Left ventricle myocardium inferior (tissue), 1 donor: ENCODE data around the gene EFL1. TPM values are rescaled to one million over a fixed set of nuclear protein-coding genes. Genes with fewer than 3 reads are reported as not detected.

Experiments used
- DNase-seq: peaks from one replicate; pipeline ENCODE4 v3.0.0-alpha.2; 2020
- H3K27ac ChIP-seq: fragments of 200-600 bp; replicated peaks from 2 replicates; pipeline ENCODE4 v1.8.0; 2021
- H3K27me3 ChIP-seq: fragments of 200-600 bp; 2 replicates; pipeline ENCODE4 v1.8.0; 2021; ENCODE audit warnings: low read depth
- H3K36me3 ChIP-seq: fragments of 200-600 bp; 2 replicates; pipeline ENCODE4 v1.8.0; 2021
- H3K4me1 ChIP-seq: fragments of 200-600 bp; 2 replicates; pipeline ENCODE4 v1.8.0; 2021
- H3K4me3 ChIP-seq: fragments of 200-600 bp; 2 replicates; pipeline ENCODE4 v1.8.0; 2021; ENCODE audit warnings: mild to moderate bottlenecking, moderate library complexity
- H3K9me3 ChIP-seq: fragments of 200-600 bp; replicated peaks from 2 replicates; pipeline ENCODE4 v1.8.0; 2021
- intact Hi-C: fragments of 100-400 bp; cut with micrococcal nuclease; formaldehyde crosslinking; loops from one replicate; pipeline ENCODE4 v1.11.0; 2022
- total RNA-seq: library from RNA; stranded (reverse); fragmentation: NEBNext Ultra II Directional; extraction: Animal tissue kit (Norgen Biotek cat#: 25700); gene quantifications from one replicate; pipeline ENCODE4 v1.2.1, GENCODE V29; 2021
- TF ChIP-seq, protein P1 (sequence below): fragments of 200-600 bp; IDR thresholded peaks from 2 replicates; pipeline ENCODE4 v1.8.0; 2021; ENCODE audit warnings: antibody characterized with exemption, mild to moderate bottlenecking, borderline replicate concordance
- donor health status: DM: no; HTN: yes; CAD: no; lungs with severe emphysema.

EFL1 gene
- total RNA-seq, 1 donor from 2014 or later, result 12.9 TPM

DNA sequence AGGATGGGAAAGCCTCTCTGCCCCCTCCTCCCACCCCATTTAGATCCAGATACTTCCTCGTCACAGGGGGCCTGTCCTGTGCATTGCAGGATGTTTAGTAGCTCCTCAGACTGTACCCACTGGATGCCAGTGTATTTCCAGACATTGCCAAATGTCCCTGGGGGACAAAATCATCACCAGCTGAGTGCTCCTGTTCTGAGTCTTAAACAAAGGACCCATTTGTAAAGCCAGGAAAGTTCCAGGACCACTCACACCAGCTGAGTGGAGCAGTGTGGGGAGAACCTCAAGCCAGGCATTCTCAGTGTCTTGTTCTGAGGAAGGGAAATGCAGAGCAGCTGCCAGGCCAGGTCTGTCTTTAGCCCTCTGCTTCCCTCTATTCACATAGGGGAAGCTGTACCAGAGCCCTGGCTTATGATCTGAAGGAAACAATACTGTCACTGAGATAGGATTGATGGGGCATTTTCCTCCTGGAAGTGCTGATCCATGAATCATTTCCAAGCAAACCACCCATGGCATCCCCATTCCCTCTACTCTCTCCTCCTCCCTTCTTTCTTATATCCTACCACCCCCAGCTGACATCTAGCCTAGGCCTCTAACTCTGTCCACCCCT is 149.3 kb downstream of the EFL1 start:
- Histone ChIP-seq H3K27ac (no peak overlapping the region), H3K4me3 (no peak overlapping the region), H3K27me3 (no peaks in the 10 kb centered on the region), H3K4me1 (no peaks in the 10 kb centered on the region), H3K9me3 (no peaks in the 10 kb centered on the region), H3K36me3 (no peaks in the 10 kb centered on the region)
- TF ChIP-seq, protein P1, sequence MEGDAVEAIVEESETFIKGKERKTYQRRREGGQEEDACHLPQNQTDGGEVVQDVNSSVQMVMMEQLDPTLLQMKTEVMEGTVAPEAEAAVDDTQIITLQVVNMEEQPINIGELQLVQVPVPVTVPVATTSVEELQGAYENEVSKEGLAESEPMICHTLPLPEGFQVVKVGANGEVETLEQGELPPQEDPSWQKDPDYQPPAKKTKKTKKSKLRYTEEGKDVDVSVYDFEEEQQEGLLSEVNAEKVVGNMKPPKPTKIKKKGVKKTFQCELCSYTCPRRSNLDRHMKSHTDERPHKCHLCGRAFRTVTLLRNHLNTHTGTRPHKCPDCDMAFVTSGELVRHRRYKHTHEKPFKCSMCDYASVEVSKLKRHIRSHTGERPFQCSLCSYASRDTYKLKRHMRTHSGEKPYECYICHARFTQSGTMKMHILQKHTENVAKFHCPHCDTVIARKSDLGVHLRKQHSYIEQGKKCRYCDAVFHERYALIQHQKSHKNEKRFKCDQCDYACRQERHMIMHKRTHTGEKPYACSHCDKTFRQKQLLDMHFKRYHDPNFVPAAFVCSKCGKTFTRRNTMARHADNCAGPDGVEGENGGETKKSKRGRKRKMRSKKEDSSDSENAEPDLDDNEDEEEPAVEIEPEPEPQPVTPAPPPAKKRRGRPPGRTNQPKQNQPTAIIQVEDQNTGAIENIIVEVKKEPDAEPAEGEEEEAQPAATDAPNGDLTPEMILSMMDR, result no peak
- intact Hi-C loops, result no loop called here
- DNase-seq, result no peak

GRCh38 chr15:82111918-82112317 is 150.6 kb downstream of the EFL1 start:
- intact Hi-C loops, result no loop called here
- H3K27ac ChIP-seq, result no peak overlapping the region
- no peaks in the 10 kb centered on the region for H3K36me3 ChIP-seq
- no peak overlapping the region for H3K4me3 ChIP-seq
- TF ChIP-seq, protein P1, result no peak
- H3K9me3 ChIP-seq, result no peaks in the 10 kb centered on the region
- H3K27me3 ChIP-seq, result no peaks in the 10 kb centered on the region
- H3K4me1 ChIP-seq, result no peaks in the 10 kb centered on the region
- DNase-seq, result no peak

GRCh38 chr15:82110144-82110543 is 152.4 kb downstream of the EFL1 start:
- no peaks in the 10 kb centered on the region for H3K27me3 ChIP-seq
- intact Hi-C loops, result no loop called here
- H3K4me3 ChIP-seq, result no peak overlapping the region
- no peak overlapping the region for H3K27ac ChIP-seq
- no peak for DNase-seq
- no peaks in the 10 kb centered on the region for H3K4me1 ChIP-seq
- TF ChIP-seq, protein P1, result no peak
- no peaks in the 10 kb centered on the region for H3K36me3 ChIP-seq
- no peaks in the 10 kb centered on the region for H3K9me3 ChIP-seq

GRCh38 chr15:82108489-82109078 is 153.9 kb downstream of the EFL1 start:
- Histone ChIP-seq H3K27me3 (no peaks in the 10 kb centered on the region), H3K4me1 (no peaks in the 10 kb centered on the region), H3K36me3 (no peaks in the 10 kb centered on the region), H3K9me3 (no peaks in the 10 kb centered on the region), H3K27ac (no peak overlapping the region), H3K4me3 (no peak overlapping the region)
- TF ChIP-seq, protein P1, result peak; percentile 85
- DNase-seq, result peak; percentile 57
- intact Hi-C loops, result no loop called here

DNA sequence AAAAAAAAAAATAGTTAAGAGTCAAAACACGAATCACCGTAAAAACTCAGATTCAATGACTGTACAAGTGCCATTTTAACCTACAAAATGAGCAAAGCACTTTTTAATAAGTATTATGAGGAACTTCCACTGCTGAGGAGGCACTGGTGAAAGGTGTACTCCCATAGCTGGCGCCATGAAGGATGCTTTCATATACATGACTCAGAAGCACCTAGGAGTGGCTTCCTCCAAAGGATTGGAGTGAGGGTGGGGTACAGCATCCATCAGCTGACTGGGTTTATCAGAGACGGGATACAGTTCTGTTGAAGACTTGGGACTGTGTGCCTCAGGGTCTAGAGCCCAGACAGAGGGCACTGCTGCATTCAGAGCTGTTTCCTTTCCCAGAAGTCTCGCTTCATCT is 155.9 kb downstream of the EFL1 start:
- intact Hi-C loops, result no loop called here
- TF ChIP-seq, protein P1, result no peak
- no peaks in the 10 kb centered on the region for H3K4me1 ChIP-seq

More for the DNA sequence above, 155.9 kb downstream of the EFL1 start:
- Histone ChIP-seq H3K27ac (no peak overlapping the region), H3K27me3 (no peaks in the 10 kb centered on the region), H3K4me3 (no peak overlapping the region), H3K36me3 (no peaks in the 10 kb centered on the region), H3K9me3 (no peaks in the 10 kb centered on the region)
- no peak for DNase-seq
